ENCODE data around the gene LPP. TPM values are rescaled to one million over a fixed set of nuclear protein-coding genes. Genes with fewer than 3 reads are reported as not detected.

Gene LPP
- total and polyA plus RNA-seq, 2 donors (not counting 1 experiment from before 2014, with no cell fraction given), result 7.6 to 81.7 TPM

DNA sequence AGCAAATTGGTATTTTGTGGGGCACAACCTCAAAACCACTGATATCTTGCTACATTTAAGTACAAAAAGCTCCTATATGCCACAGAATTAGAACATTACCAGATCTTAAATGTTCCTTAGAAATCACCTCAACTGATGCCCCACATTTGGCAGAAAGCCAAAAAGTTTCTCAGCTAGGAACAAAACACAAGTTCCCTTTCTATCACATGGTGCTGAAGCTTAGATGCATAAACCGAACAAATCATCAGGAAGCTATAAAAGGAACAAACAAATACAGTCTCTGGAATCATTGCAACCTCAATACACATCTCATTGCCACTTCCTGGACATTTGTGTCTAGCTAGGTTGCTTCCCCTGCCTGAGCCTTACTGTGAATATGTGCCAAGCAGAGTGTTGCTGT is 492.6 kb downstream of the LPP start:
- H3K4me3 ChIP-seq (ENCODE audit: control extremely low read depth in 1 of 5, extremely low read depth in 1 of 5, insufficient read depth in 1 of 5, low read depth in 2 of 5, low read length in 4 of 5), result no peak overlapping the region
- Mint-ChIP-seq H3K4me1 (peaks cover 16% of the 10 kb centered on the region), H3K27ac (peak overlapping the region; percentile 5), H3K4me3 (no peak overlapping the region), H3K9me3 (ENCODE audit: insufficient read depth) (no peaks in the 10 kb centered on the region), H3K27me3 (no peaks in the 10 kb centered on the region)
- TF ChIP-seq, protein P1, sequence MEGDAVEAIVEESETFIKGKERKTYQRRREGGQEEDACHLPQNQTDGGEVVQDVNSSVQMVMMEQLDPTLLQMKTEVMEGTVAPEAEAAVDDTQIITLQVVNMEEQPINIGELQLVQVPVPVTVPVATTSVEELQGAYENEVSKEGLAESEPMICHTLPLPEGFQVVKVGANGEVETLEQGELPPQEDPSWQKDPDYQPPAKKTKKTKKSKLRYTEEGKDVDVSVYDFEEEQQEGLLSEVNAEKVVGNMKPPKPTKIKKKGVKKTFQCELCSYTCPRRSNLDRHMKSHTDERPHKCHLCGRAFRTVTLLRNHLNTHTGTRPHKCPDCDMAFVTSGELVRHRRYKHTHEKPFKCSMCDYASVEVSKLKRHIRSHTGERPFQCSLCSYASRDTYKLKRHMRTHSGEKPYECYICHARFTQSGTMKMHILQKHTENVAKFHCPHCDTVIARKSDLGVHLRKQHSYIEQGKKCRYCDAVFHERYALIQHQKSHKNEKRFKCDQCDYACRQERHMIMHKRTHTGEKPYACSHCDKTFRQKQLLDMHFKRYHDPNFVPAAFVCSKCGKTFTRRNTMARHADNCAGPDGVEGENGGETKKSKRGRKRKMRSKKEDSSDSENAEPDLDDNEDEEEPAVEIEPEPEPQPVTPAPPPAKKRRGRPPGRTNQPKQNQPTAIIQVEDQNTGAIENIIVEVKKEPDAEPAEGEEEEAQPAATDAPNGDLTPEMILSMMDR (IDR thresholded peaks at IDR 0.05), result no peak
- no peak for TF ChIP-seq EZH2 (IDR thresholded peaks at IDR 0.05; ENCODE audit: borderline replicate concordance, insufficient read depth, low read depth, low read length, poor library complexity, severe bottlenecking)
- ATAC-seq (ENCODE audit: low read depth) (no peak), DNase-seq (peak; percentile 37)
- no peak overlapping the region for H3K4me2 ChIP-seq (replicated peaks; ENCODE audit: low read depth, low read length, poor library complexity, severe bottlenecking)
- ChIA-PET POLR2A (no interaction called here), CTCF (interaction anchor here (1.1 to 1.2 kb wide), 2 partner anchors 906 to 908 kb away, joined by 3 to 5 read pairs; no protein-coding TSS in a partner anchor)
- H3K9ac ChIP-seq (ENCODE audit: low read length), result no peak overlapping the region
- peaks cover 3 to 7% of the 10 kb centered on the region in 2 donors for H3K4me1 ChIP-seq (ENCODE audit: control insufficient read depth in 2 of 2, insufficient read depth in 2 of 2, low read length in 2 of 2)
- H3K9me3 ChIP-seq (ENCODE audit: control extremely low read depth in 1 of 3, control insufficient read depth in 2 of 3, insufficient read depth in 1 of 3, low read length in 2 of 3), result peaks cover 0 to 1% (median 0%) of the 10 kb centered on the region in 3 donors
- H2AFZ ChIP-seq (ENCODE audit: insufficient read depth, low read depth, low read length, poor library complexity, severe bottlenecking), result no peak overlapping the region
- no CpG with 5 or more reads among the region's 1 CpG for WGBS (ENCODE audit: insufficient coverage)
- H3K36me3 ChIP-seq (replicated peaks in 1 of 2; ENCODE audit: control extremely low read depth in 1 of 2, control insufficient read depth in 1 of 2, extremely low read depth in 1 of 2, insufficient read depth in 2 of 2, low read length in 1 of 2), result peaks cover 3% of the 10 kb centered on the region in 2 experiments
- no peak overlapping the region for H3K27ac ChIP-seq (ENCODE audit: low read length in 2 of 2)
- H3K79me2 ChIP-seq (ENCODE audit: control insufficient read depth, insufficient read depth, low read length), result no peaks in the 10 kb centered on the region
- H4K20me1 ChIP-seq (ENCODE audit: control insufficient read depth, insufficient read depth, low read length, poor library complexity, severe bottlenecking), result no peaks in the 10 kb centered on the region
- H3K27me3 ChIP-seq (replicated peaks in 1 of 4; ENCODE audit: control extremely low read depth in 1 of 4, control insufficient read depth in 3 of 4, insufficient read depth in 4 of 4, low read length in 3 of 4), result no peaks in the 10 kb centered on the region
- intact Hi-C loops (cut with micrococcal nuclease), result no loop called here

DNA sequence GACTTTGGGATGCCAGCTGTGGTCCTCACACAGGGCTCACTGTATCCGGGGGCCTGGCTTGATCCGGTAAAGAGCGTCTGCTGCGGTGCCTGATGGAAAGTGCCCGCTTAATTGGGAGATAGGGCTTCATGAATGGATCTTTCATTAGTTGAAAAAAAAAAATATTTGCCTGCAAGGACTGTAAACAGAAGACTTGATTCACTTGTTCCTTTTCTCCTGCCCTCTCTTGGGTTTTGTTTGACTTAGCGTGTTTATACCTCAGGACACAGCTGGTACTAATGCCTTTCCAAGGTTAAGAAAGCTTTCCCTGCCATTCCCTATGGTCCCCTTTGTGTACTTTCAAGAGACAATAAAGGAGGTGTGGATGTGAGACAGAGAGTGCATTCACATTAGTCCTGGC is 493.3 kb downstream of the LPP start:
- Histone ChIP-seq H4K20me1 (ENCODE audit: control insufficient read depth, insufficient read depth, low read length, poor library complexity, severe bottlenecking) (no peaks in the 10 kb centered on the region), H3K9me3 (ENCODE audit: control extremely low read depth in 1 of 3, control insufficient read depth in 2 of 3, insufficient read depth in 1 of 3, low read length in 2 of 3) (peaks cover 0 to 1% (median 0%) of the 10 kb centered on the region in 3 donors), H3K79me2 (ENCODE audit: control insufficient read depth, insufficient read depth, low read length) (no peaks in the 10 kb centered on the region), H3K4me2 (replicated peaks; ENCODE audit: low read depth, low read length, poor library complexity, severe bottlenecking) (no peak overlapping the region), H2AFZ (ENCODE audit: insufficient read depth, low read depth, low read length, poor library complexity, severe bottlenecking) (no peak overlapping the region), H3K36me3 (replicated peaks in 1 of 2; ENCODE audit: control extremely low read depth in 1 of 2, control insufficient read depth in 1 of 2, extremely low read depth in 1 of 2, insufficient read depth in 2 of 2, low read length in 1 of 2) (peaks cover 3% of the 10 kb centered on the region in 2 experiments), H3K4me3 (ENCODE audit: control extremely low read depth in 1 of 5, extremely low read depth in 1 of 5, insufficient read depth in 1 of 5, low read depth in 2 of 5, low read length in 4 of 5) (no peak overlapping the region), H3K27me3 (replicated peaks in 1 of 4; ENCODE audit: control extremely low read depth in 1 of 4, control insufficient read depth in 3 of 4, insufficient read depth in 4 of 4, low read length in 3 of 4) (no peaks in the 10 kb centered on the region), H3K4me1 (ENCODE audit: control insufficient read depth in 2 of 2, insufficient read depth in 2 of 2, low read length in 2 of 2) (peaks cover 3 to 7% of the 10 kb centered on the region in 2 donors), H3K9ac (ENCODE audit: low read length) (no peak overlapping the region), H3K27ac (ENCODE audit: low read length in 2 of 2) (no peak overlapping the region)
- intact Hi-C loops (cut with micrococcal nuclease), result no loop called here
- Mint-ChIP-seq H3K27ac (peak overlapping the region; percentile 61), H3K4me3 (no peak overlapping the region), H3K27me3 (no peaks in the 10 kb centered on the region), H3K4me1 (peaks cover 16% of the 10 kb centered on the region), H3K9me3 (ENCODE audit: insufficient read depth) (no peaks in the 10 kb centered on the region)
- CTCF ChIA-PET, result interaction anchor here (1.1 to 1.2 kb wide), 2 partner anchors 906 to 909 kb away, joined by 3 to 5 read pairs; no protein-coding TSS in a partner anchor
- POLR2A ChIA-PET, result interaction anchor here (0.7 kb wide), 1 partner anchor 24 kb away, joined by 4 read pairs; no protein-coding TSS in a partner anchor
- TF ChIP-seq, protein P1 (IDR thresholded peaks at IDR 0.05), result no peak
- TF ChIP-seq EZH2 (IDR thresholded peaks at IDR 0.05; ENCODE audit: borderline replicate concordance, insufficient read depth, low read depth, low read length, poor library complexity, severe bottlenecking), result no peak
- no peak for DNase-seq
- 100% methylated on average over 6 of the region's 6 CpGs for WGBS (ENCODE audit: insufficient coverage)
- ATAC-seq (ENCODE audit: low read depth), result no peak
